SH-SY5Y (cell line): Measurements from ENCODE around the gene CCDC106.

Experiments
- GATA2 ChIP-seq: IDR thresholded peaks from 2 replicates; pipeline ENCODE4 v1.6.1; 2011; ENCODE audit warnings: mild to moderate bottlenecking, low read depth, low read length
- GATA3 ChIP-seq: IDR thresholded peaks from 2 replicates; pipeline ENCODE4 v1.6.1; 2011; ENCODE audit warnings: low read depth, mild to moderate bottlenecking, low read length, moderate library complexity

CCDC106 gene

DNA sequence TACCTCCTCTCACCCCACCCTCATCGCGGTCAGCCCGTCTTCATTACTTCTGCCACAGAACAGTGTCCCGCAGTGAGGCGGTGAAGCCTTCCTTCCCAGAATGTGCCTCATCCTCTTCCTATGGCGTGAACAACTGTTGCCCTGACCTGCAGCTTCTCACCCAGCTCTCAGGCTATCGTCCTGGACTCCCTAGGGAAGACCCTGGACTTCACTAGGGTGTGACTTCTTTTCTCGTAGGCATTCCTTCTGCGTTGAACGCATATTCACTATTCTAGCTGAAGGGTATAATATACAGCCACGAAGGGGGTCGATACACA is 41.6 kb upstream of the CCDC106 start:
- no peak for TF ChIP-seq GATA2
- no peak for TF ChIP-seq GATA3

GRCh38 chr19:55606817-55607216 is 41.2 kb upstream of the CCDC106 start:
- TF ChIP-seq GATA3: no peak

DNA sequence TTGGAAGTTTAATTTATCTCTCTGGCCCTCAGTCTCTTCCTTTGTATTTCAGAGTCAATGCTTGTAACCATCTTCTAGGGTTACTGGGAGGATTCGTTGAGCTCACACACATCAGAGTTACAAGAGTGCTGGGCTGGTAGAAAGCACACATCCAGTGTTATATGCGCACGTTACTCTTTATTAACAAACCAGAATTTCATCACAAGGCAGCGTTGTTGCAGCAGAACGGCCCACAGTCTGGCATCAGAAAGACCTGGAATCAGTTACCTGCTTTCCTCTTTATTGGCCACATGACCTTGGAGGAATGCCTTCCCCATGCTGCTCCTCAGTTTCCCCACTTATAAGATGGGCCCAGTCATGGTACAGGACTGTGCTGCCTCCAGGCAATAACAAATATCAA is 38.7 kb upstream of the CCDC106 start:
- TF ChIP-seq GATA2: no peak
- TF ChIP-seq GATA3: no peak

- no peak for TF ChIP-seq GATA2
- no peak for TF ChIP-seq GATA3
Measured at GRCh38 chr19:55611300-55611982, 36.6 kb upstream of the CCDC106 start.

DNA sequence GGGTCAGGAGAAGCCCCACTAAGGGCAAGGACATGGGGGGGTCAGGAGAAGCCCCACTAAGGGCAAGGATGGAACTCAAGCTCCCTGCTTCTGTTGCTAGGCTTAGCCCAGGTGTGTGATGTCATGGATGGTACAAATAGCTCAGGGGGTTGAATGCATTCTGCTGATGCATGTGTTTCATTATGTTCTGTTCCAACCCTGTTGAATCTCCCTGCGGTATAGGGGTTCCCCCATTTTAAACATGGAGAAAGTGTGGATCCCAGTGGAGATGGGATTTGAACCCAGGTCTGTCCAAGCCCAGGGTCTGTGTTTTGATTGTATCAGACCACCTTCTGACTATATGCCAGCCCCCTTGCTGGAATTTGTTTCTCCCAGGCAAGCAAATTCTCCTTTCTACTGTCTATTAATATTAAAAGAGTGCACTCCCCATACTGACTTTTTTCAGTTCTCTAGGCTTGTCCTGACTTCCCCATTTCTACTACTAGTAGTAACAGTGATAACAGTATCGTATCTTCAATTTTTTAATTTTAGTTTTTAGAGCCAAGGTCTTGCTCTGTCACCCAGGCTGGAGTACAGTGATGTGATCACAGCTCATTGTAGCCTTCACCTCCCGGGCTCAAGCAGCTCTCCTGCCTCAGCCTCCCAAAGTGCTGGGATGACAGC is 35.9 kb upstream of the CCDC106 start:
- TF ChIP-seq GATA3 (no peak), GATA2 (no peak)

- TF ChIP-seq GATA2: no peak
- no peak for TF ChIP-seq GATA3
Measured at GRCh38 chr19:55613396-55613795, 34.6 kb upstream of the CCDC106 start.

GRCh38 chr19:55613930-55614710 is 33.9 kb upstream of the CCDC106 start:
- TF ChIP-seq GATA2 (no peak), GATA3 (no peak)

DNA sequence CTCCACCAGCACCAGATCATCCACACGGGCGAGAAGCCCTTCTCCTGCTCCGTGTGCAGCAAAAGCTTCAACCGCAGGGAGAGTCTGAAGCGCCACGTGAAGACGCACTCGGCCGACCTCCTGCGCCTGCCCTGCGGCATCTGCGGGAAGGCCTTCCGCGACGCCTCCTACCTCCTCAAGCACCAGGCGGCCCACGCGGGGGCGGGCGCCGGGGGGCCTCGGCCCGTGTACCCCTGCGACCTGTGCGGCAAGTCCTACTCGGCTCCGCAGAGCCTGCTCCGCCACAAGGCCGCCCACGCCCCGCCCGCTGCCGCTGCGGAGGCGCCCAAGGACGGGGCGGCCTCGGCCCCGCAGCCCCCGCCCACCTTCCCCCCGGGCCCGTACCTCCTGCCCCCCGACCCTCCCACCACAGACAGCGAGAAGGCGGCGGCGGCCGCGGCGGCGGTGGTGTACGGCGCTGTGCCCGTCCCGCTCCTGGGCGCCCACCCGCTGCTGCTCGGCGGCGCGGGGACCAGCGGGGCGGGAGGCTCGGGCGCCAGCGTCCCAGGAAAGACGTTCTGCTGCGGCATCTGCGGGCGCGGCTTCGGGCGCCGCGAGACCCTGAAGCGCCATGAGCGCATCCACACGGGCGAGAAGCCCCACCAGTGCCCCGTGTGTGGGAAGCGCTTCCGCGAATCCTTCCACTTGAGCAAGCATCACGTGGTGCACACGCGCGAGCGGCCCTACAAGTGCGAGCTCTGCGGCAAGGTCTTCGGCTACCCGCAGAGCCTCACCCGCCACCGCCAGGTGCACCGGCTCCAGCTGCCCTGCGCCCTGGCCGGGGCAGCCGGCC is 33.1 kb upstream of the CCDC106 start:
- TF ChIP-seq GATA3 (no peak), GATA2 (no peak)

DNA sequence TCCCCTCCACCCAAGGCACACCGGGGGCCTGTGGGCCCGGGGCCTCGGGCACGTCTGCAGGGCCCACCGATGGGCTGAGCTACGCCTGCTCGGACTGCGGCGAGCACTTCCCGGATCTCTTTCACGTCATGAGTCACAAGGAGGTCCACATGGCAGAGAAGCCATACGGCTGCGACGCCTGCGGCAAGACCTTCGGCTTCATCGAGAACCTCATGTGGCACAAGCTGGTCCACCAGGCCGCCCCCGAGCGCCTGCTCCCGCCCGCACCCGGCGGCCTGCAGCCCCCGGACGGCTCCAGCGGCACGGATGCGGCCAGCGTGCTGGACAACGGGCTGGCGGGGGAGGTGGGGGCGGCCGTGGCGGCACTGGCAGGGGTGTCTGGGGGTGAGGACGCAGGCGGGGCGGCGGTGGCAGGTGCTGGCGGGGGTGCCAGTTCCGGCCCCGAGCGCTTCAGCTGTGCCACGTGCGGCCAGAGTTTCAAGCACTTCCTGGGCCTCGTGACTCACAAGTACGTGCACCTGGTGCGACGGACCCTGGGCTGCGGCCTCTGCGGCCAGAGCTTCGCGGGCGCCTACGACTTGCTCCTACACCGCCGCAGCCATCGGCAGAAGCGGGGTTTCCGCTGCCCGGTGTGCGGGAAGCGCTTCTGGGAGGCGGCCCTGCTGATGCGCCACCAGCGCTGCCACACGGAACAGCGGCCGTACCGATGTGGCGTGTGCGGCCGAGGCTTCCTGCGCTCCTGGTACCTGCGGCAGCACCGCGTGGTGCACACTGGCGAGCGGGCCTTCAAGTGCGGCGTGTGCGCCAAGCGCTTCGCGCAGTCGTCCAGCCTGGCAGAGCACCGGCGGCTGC is 32.2 kb upstream of the CCDC106 start:
- TF ChIP-seq GATA3: no peak
- TF ChIP-seq GATA2: no peak

GRCh38 chr19:55616395-55616875 is 31.6 kb upstream of the CCDC106 start:
- TF ChIP-seq GATA3 (no peak), GATA2 (no peak)

- TF ChIP-seq GATA2 (no peak), GATA3 (no peak)
Measured at GRCh38 chr19:55617426-55617825, 30.6 kb upstream of the CCDC106 start.

DNA sequence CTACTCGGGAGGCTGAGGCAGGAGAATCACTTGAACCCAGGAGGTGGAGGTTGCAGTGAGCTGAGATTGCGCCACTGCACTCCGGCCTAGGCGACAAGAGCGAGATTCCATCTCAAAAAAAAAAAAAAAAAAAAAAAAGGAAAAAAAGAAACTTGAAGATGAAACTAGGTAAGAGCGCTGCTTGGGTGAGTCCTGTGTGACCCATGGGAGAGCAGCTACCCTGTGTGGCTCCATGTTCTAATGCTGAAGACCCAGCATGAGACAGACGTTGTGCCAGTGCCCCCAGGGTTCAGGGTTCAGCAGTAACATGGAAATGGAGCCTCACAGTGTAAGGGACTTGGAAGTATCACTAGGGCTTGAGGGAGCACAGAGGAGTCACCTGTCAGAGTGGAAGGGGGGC is 29.6 kb upstream of the CCDC106 start:
- TF ChIP-seq GATA2 (no peak), GATA3 (no peak)

- TF ChIP-seq GATA3 (no peak), GATA2 (no peak)
Measured at GRCh38 chr19:55619286-55619685, 28.7 kb upstream of the CCDC106 start.
